GM15510 (cell line): Measurements from ENCODE around the gene ATP2A3.

Experiments used
- POLR2A ChIP-seq: IDR thresholded peaks from 3 replicates; pipeline ENCODE4 v1.6.1; 2011; ENCODE audit warnings: borderline replicate concordance; ENCODE audit not compliant: insufficient read length; ENCODE audit errors: extremely low read depth

Gene ATP2A3

DNA sequence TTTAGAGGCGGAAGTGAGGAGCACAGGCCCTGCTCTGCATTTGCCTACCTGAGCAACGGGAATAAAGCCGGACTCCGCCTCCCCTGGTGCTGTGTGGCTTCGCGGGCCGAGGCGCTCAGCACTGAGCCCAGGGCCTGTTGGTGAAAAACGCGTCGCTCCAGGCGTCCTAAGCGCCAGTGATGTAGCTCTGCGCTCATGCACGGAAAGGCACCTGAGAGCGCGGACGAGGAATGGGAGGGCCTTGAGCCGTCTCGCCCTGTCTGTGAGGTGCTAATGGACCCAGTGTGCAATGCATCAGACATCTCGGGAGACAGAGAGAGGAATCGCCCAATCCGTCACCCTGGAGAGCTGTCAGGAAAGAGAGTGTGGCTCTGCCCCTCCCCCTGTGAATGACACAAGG, 17.2 kb upstream of the ATP2A3 start:
- no peak for TF ChIP-seq POLR2A

DNA sequence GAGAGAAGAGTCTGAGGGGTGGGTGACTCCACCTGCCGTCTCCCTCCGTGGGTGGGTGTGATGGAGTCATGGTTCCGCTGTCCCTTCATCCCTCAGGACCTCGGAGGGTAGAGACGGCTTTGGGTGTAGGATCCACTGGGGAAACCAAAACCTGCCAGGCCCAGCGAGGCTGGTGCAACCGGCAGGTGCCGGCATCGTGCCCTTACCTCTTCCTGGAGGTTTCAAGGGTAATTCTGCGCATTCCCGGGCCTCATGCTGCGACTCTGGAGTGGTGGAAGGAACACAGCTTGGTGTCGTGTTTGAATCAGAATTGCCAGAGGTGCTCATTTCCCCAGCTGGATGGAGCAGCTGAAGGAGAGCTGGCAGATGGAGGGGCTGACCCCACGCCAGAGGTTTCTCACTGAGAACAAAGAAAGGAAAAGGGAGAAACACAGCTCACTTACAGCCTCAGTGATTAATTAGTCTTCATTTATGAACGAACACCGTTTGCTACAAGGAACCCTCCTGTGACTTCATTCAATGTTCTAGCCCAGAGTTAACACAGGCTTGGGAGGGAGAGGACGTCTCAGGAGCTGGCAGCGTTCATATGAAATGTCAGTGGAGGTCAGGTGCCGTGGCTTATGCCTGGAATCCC, 16.3 kb upstream of the ATP2A3 start:
- no peak for TF ChIP-seq POLR2A

DNA sequence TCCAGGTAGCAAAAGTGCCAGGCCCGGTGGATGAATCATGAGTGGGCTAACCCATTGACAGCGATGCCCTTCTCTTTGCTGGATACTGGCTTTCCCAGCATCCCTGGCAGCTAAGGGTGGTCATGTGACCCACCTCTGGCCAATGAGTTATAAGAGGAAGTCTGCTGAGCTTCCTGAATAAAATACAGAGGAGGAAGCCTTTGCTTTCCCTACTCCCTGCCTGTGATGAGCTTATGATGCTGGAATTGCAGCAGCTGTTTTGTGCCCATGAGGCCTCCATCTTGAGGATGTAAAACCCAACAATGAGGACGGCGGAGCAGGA, 15.0 kb upstream of the ATP2A3 start:
- no peak for TF ChIP-seq POLR2A

DNA sequence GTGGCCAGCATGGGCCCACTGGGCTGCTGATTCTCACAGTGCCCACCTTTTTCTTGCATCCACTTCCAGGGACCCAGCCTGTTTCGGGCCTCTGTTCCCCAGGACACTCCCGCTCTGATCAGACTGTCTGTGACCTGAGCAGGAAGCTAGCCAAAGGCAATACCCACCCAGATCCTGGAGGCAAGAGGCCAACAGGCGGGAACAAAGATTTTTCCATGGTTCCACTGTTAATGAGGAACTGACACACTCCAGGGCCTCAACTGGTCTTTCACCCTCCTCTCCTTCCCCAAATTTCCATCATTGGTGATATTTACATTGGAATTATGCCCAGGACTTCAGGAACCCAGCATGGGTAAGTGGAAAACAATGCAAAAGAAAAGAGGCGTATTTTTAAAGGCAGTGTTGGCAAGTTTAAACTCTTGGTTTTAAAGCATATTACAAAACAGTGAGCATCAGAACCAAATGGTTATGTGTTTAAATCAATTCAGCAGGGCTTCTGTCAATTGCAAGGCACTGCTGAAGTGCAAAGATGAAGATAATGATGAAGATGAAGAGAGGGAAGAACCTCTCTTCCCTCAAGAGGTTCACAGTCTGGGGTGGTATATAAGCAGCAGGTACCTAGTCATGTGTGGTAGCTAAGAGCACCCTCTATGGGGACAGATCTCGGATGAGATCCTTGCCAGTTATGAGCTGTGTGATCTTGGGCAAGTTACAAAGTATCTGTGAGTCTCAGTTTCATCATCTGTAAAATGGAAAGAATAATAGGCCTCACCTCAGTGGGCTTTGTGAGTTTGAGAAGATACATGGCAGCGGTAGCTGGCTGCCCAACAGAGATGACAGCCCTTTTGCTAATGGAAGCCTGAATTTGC, 14.4 kb upstream of the ATP2A3 start:
- TF ChIP-seq POLR2A, result no peak

DNA sequence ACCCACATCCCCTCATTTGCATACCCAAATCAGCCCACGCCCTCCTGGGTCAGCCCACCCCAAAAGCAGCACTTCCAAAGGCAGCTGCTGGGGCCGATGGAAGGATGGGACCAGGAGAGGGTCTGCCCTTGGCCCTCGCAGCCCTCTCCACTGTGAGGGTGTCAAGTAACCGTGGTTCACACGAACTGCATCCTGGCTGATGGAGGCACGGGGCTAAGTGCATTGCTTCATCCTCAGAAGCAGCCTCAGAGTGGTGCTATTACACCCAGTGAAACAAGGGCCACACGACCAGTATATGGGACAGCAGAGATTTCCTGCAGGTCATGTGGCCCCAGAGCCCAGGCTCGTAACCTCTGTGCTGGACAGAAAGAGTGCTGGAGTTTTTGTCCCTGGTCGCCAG, 13.2 kb upstream of the ATP2A3 start:
- TF ChIP-seq POLR2A, result no peak

DNA sequence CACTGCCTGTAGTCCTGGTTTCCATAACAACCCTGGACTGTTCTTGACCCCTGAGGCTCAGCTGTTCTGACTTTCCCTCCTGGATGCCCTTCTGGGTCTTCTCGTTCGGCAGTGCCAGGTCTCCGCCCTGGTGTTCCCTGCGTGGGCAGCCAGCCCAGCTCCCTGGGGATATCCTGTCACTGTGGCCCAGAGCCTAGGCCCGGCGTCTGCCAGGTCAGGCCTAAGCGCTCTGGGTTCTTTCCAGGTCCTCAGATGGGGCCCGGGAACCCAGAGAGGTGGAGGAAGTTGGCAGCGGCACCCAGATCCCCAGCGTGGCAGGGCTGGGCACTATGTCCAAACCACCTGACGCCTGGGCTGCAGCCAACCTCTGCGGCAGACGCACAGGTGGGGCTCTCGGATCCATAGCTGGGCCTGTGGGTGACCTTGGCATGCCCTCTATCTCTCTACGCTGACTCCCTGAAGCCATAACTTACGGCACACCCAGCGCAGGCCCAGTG, 12.5 kb upstream of the ATP2A3 start:
- TF ChIP-seq POLR2A, result no peak

DNA sequence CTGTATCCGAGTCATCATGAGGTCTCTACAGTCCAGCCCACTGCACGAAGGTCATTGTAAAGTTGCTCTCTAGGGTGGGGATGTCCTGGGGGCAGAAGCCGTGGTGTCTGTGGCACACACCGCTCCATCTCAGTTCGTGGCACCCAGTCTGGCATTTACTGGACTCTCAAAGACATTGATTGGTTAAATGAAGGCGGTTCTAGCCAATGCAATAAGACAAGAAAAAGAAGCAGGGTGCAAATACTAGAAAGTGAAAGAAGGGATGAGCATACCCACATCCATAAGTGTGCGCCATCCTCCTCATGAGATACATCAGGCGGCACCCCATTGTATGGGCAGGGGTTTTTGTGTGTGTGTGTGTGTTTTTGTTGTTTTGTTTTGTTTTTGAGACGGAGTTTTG, 10.7 kb upstream of the ATP2A3 start:
- TF ChIP-seq POLR2A, result no peak

DNA sequence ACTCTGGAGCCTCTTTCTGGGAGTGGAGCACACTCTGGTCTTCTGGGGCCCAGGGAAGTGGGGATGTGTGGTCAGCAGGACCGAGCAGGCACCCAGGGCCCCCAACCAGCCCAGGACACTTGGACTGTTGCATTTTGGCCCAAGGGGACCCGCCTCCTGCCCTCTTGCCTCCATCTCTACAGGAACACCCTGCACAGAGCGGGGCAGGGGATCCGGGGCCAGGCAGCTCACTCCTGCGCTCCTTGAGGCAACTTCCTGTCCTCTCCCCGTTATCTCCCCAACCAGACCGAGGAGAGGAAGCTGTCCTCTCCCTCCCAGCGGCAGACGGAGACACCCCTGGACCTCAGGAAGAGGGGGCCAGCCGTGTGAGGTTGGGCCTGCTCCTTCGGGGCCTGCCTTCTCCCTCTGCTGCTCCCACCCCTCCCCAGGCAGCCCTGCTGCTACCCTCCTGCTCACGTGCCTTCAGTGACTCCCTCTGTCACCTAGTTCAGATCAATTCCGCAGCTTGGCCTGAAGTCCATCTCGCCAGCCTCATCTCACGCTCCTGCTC, 10.0 kb upstream of the ATP2A3 start:
- TF ChIP-seq POLR2A, result no peak

DNA sequence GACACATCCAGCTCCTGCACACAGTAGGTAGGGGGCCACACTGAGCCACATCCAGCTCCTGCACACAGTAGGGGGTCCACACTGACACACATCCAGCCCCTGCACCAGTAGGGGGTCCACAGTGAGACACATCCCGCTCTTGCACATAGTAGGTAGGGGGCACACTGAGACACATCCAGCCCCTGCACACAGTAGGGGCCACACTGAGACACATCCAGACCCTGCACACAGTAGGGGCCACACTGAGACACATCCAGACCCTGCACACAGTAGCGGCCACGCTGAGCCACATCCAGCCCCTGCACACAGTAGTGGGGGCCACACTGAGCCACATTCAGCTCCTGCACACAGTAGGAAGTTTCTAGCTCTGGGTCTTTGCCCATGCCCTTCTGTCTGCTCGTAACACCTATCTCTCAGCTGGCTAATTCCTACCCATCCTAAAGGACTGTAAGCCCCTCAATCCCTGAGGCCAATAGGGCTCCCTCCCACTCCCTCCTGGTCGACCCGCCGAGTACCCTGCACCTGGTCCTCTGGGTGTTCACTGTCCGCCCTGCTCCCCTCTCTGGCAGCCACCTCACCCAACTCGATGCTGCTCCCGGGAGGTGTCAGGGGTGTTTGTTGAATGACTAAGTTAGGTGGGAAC, 9.4 kb upstream of the ATP2A3 start:
- no peak for TF ChIP-seq POLR2A

DNA sequence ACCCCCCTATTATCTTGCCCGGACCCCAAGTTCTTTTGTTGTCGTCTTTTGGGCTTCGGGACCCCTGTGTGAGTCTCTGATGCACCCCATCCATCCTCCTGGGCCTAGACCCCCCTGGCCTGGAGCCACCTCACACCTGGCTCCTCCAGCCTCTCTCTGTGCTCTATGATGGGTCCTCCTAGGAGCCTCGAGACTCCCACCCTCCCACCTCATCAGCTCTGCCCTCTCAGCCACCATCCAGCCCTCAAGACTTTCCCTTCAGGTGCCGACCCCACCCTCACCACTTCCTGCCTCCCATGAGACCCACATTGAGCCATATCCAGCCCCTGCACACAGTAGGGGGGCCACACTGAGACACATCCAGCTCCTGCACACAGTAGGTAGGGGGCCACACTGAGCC, 8.7 kb upstream of the ATP2A3 start:
- no peak for TF ChIP-seq POLR2A

DNA sequence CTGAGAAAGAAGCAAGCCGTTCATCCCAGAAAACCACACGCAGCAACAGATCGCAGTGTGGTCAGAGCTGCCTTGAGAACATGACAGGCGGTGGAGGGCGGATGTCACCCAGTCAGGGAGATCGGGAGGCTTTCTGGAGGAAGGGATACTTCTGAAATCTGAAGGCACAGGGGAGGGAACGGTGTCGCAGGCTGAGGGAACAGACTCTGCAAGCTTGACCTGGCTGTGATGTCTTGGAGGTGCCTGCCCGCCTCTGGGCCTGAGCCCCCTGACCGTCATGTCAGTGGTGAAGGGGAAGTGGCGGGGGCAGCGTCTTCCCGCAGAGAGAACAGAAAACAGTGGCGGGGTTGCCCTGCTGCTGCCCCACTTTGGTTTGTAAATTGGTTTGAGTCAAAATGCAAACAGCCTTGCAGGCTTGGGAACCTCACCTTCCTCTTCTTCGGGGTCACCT, 8.1 kb upstream of the ATP2A3 start:
- TF ChIP-seq POLR2A, result no peak

DNA sequence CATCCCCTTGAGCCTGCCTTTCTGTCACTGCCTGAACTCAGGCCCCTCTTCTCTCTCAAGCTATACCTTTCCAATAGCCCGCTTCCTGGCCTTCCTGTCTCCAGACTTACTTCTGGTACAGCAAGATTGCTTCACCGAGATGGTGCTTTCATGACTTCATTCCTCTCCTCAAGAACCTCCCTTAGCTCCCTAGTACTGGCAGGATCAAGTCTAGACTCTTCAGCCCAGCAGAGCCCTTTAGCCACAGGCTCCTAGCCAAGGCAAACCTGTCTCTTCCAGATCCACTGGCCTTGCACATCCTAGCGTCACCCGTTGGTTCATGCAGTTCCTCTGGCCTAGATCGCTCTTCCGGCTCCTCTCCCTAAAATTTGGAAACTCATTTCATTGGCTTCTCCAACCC, 6.4 kb upstream of the ATP2A3 start:
- TF ChIP-seq POLR2A, result no peak

DNA sequence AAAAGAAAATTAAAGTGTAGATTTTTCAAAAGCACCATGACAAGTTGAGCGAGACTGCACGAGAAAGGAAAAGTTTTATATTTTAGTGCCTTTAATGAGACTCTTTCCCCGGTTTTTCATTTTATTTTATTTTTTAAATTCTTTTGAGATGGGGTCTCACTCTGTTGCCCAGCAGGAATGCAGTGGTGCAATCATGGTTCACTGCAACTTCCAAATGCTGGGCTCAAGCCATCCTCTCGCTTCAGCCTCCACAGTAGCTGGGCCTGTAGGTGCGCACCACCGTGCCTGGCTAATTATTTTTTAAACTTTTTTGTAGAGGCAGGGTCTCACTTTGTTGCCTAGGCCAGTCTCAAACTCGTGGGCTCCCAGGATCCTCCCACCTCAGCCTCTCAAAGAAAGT, 5.7 kb upstream of the ATP2A3 start:
- TF ChIP-seq POLR2A, result no peak

DNA sequence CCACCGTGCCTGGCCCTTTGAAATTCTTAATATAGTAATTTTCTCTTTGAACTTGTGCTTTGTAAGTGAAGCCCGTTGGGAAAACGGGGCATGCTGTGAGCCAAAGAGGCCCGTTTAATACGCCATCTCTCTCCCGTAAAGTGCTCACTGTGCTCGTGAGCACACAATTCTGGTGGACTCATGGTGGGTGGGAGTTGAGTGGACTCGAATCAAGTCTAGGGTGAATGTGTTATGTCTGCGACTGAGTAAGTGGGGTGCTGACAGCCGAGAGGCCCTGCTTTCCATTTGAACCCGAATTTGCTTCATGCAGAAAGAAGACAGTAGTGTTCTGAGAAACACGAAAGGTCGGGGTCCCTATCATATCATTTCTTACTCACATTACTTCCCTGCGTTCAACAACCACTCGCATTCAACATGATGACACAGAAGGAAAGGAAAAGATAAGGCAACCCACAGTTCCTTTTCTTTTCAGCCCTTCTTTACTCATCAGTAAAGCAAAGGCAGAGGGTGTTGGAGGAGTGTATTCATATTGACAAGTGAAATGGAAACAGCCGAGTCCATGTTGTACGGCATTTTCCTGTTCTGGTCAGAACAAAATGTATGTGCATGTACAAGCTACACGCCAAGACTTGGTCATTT, 4.8 kb upstream of the ATP2A3 start:
- TF ChIP-seq POLR2A, result no peak

DNA sequence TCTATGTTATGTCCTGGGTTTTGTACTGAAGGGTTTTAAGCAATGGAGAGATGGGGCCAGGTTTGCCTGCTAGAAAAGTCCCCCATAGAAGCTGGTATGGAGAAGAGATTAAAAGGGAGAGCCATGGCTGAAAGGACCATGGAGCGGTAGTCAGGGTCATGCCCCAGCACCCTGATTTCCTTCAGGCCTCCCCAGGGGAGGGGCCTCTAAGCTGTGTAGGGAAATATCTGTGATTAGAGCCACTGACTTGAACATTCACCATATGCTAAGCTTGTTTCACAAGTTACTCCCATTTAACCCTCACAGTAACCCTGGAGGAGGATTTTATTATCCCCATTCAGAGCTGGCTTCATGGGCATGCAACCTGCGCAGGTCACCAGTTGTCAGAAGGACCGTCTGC, 3.8 kb upstream of the ATP2A3 start:
- no peak for TF ChIP-seq POLR2A

DNA sequence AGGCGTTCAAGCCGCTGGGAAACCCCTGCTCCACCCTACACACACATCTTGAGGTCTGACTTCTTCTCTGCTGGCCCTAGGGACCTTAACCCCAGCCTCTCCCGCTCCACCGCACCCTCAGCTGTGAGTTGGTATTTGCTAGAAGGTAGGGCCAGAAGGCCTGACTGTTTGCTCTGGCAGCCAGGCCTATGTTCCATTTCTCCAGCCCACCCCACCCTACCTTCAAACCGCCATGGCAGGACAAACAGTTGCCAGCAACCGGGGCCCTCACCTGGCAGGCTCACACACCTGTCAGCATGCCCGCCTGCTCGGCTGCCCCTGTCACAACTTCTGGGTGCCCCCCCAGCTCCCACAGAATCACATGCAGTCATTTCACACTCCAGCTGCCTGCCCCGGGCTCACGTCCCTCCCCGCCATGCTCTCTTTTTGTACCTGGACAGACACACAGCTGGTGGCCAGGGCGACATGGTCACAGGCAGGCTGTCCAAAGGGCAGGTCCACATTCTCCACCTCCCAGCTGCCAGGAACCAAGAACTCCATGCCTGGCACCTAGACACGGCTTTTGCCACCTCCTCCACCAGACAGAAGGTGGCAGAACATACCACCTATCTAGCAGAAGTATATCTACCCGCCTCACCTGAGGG, 2.6 kb upstream of the ATP2A3 start:
- TF ChIP-seq POLR2A, result no peak
